ENCODE data around the gene PTPRU.

PTPRU gene

DNA sequence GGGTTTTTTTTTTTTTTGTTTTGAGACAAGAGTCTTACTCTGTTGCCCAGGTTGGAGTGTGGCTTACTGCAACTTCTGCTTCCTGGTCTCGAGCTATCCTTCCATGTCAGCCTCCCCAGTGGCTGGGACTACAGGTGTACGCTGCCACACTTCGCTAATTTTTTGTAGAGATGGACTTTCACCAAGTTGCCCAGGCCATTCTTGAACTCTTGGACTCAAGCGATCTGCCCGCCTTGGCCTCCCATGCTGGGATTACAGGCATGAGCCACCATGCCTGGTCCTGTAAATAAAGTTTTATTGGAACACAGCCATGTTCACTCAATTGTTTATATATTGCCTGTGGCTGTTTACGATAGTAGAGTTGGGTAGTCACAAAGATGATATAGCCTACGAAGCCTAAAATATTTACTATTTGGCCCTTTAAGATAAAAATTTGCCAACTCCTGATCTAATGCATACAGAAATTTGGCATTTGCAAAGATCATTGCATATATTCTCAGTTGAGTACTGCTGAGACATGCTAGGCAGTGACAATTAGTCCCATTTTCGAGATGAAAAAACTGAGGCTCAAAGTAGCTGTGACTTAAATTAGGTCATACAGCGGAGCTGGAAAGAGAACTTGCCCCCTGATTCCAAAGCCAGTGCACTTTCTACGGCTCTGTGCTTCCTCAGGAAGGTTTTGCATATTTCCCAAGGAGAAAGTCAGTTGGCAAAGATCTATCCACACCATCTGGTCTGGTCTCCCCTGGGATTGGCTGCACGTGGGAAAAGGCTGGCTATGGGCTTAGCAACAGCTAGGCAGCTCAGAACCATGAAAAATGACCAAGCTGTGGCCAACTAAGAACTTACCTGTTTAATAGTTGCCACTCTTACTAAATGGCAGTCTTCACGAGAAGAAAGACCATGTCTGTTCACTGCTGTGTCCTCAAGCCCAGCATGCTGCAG lies 25.0 kb upstream of the PTPRU start:
- Histone ChIP-seq H3K9me3 (ENCODE audit: control insufficient read depth, insufficient read depth, low read depth, low read length) (no peaks in the 10 kb centered on the region), H3K4me3 (ENCODE audit: low read depth, low read length) (no peak overlapping the region), H3K36me3 (ENCODE audit: control insufficient read depth in 2 of 2, insufficient read depth in 1 of 2, low read length in 2 of 2) (peaks cover 22 to 74% of the 10 kb centered on the region in 2 experiments; a peak in 2 of 3 replicates), H3K4me1 (ENCODE audit: control insufficient read depth, insufficient read depth, low read length) (no peaks in the 10 kb centered on the region), H3K27ac (ENCODE audit: extremely low read depth, low read depth, low read length) (no peak overlapping the region)
- ChIA-PET CTCF (interaction anchor here (0.6 to 1.4 kb wide), 3 partner anchors 9 to 320 kb away, joined by 3 to 4 read pairs (median 3); no protein-coding TSS in a partner anchor), POLR2A (no interaction called here)
- no peak for TF ChIP-seq ZNF16 (tag by site-specific recombination; IDR thresholded peaks at IDR 0.05; ENCODE audit: low read depth)
- no peak for TF ChIP-seq ZNF248 (tag by site-specific recombination; IDR thresholded peaks at IDR 0.05)
- no peak for TF ChIP-seq WT1 (tag by site-specific recombination; IDR thresholded peaks at IDR 0.05)
- no peak for TF ChIP-seq ZEB2 (tag by site-specific recombination; IDR thresholded peaks at IDR 0.05)
- TF ChIP-seq, protein P1, sequence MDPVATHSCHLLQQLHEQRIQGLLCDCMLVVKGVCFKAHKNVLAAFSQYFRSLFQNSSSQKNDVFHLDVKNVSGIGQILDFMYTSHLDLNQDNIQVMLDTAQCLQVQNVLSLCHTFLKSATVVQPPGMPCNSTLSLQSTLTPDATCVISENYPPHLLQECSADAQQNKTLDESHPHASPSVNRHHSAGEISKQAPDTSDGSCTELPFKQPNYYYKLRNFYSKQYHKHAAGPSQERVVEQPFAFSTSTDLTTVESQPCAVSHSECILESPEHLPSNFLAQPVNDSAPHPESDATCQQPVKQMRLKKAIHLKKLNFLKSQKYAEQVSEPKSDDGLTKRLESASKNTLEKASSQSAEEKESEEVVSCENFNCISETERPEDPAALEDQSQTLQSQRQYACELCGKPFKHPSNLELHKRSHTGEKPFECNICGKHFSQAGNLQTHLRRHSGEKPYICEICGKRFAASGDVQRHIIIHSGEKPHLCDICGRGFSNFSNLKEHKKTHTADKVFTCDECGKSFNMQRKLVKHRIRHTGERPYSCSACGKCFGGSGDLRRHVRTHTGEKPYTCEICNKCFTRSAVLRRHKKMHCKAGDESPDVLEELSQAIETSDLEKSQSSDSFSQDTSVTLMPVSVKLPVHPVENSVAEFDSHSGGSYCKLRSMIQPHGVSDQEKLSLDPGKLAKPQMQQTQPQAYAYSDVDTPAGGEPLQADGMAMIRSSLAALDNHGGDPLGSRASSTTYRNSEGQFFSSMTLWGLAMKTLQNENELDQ (tag by site-specific recombination; IDR thresholded peaks at IDR 0.05; ENCODE audit: low read depth) = no peak
- TF ChIP-seq, protein P2, sequence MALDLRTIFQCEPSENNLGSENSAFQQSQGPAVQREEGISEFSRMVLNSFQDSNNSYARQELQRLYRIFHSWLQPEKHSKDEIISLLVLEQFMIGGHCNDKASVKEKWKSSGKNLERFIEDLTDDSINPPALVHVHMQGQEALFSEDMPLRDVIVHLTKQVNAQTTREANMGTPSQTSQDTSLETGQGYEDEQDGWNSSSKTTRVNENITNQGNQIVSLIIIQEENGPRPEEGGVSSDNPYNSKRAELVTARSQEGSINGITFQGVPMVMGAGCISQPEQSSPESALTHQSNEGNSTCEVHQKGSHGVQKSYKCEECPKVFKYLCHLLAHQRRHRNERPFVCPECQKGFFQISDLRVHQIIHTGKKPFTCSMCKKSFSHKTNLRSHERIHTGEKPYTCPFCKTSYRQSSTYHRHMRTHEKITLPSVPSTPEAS (tag by site-specific recombination; IDR thresholded peaks at IDR 0.05) = no peak
- TF ChIP-seq, protein P3, sequence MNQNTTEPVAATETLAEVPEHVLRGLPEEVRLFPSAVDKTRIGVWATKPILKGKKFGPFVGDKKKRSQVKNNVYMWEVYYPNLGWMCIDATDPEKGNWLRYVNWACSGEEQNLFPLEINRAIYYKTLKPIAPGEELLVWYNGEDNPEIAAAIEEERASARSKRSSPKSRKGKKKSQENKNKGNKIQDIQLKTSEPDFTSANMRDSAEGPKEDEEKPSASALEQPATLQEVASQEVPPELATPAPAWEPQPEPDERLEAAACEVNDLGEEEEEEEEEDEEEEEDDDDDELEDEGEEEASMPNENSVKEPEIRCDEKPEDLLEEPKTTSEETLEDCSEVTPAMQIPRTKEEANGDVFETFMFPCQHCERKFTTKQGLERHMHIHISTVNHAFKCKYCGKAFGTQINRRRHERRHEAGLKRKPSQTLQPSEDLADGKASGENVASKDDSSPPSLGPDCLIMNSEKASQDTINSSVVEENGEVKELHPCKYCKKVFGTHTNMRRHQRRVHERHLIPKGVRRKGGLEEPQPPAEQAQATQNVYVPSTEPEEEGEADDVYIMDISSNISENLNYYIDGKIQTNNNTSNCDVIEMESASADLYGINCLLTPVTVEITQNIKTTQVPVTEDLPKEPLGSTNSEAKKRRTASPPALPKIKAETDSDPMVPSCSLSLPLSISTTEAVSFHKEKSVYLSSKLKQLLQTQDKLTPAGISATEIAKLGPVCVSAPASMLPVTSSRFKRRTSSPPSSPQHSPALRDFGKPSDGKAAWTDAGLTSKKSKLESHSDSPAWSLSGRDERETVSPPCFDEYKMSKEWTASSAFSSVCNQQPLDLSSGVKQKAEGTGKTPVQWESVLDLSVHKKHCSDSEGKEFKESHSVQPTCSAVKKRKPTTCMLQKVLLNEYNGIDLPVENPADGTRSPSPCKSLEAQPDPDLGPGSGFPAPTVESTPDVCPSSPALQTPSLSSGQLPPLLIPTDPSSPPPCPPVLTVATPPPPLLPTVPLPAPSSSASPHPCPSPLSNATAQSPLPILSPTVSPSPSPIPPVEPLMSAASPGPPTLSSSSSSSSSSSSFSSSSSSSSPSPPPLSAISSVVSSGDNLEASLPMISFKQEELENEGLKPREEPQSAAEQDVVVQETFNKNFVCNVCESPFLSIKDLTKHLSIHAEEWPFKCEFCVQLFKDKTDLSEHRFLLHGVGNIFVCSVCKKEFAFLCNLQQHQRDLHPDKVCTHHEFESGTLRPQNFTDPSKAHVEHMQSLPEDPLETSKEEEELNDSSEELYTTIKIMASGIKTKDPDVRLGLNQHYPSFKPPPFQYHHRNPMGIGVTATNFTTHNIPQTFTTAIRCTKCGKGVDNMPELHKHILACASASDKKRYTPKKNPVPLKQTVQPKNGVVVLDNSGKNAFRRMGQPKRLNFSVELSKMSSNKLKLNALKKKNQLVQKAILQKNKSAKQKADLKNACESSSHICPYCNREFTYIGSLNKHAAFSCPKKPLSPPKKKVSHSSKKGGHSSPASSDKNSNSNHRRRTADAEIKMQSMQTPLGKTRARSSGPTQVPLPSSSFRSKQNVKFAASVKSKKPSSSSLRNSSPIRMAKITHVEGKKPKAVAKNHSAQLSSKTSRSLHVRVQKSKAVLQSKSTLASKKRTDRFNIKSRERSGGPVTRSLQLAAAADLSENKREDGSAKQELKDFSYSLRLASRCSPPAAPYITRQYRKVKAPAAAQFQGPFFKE (tag by site-specific recombination; IDR thresholded peaks at IDR 0.05; ENCODE audit: borderline replicate concordance) = no peak
- no peak for TF ChIP-seq ZNF157 (tag by site-specific recombination; IDR thresholded peaks at IDR 0.05)
- TF ChIP-seq, protein P4, sequence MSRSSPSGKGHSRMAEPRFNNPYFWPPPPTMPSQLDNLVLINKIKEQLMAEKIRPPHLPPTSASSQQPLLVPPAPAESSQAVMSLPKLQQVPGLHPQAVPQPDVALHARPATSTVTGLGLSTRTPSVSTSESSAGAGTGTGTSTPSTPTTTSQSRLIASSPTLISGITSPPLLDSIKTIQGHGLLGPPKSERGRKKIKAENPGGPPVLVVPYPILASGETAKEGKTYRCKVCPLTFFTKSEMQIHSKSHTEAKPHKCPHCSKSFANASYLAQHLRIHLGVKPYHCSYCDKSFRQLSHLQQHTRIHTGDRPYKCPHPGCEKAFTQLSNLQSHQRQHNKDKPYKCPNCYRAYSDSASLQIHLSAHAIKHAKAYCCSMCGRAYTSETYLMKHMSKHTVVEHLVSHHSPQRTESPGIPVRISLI (tag by site-specific recombination; IDR thresholded peaks at IDR 0.05) = no peak
- TF ChIP-seq ZNF214 (tag by site-specific recombination; IDR thresholded peaks at IDR 0.05; ENCODE audit: borderline replicate concordance) = no peak
- TF ChIP-seq ZNF660 (tag by site-specific recombination; IDR thresholded peaks at IDR 0.05) = no peak
- TF ChIP-seq ZNF202 (tag by site-specific recombination; IDR thresholded peaks at IDR 0.05; ENCODE audit: borderline replicate concordance) = no peak
- no peak for TF ChIP-seq KLF10 (tag by site-specific recombination; IDR thresholded peaks at IDR 0.05)
- no peak for TF ChIP-seq ZNF174 (tag by site-specific recombination; IDR thresholded peaks at IDR 0.05)
- TF ChIP-seq OSR2 (tag by site-specific recombination; IDR thresholded peaks at IDR 0.05) = no peak
- TF ChIP-seq ZSCAN30 (tag by site-specific recombination; IDR thresholded peaks at IDR 0.05) = no peak
- TF ChIP-seq ZNF549 (tag by site-specific recombination; IDR thresholded peaks at IDR 0.05) = no peak
- TF ChIP-seq ZNF600 (tag by site-specific recombination; IDR thresholded peaks at IDR 0.05) = no peak
- no peak for TF ChIP-seq ZNF341 (tag by site-specific recombination; IDR thresholded peaks at IDR 0.05; ENCODE audit: low read depth)
- no peak for TF ChIP-seq ZNF404 (tag by site-specific recombination; IDR thresholded peaks at IDR 0.05)
